ENCODE measurements around the gene TMEM218.

TMEM218 gene

GRCh38 chr11:125088576-125089455, 22.6 kb downstream of the TMEM218 start:
- no peak for DNase-seq

DNA sequence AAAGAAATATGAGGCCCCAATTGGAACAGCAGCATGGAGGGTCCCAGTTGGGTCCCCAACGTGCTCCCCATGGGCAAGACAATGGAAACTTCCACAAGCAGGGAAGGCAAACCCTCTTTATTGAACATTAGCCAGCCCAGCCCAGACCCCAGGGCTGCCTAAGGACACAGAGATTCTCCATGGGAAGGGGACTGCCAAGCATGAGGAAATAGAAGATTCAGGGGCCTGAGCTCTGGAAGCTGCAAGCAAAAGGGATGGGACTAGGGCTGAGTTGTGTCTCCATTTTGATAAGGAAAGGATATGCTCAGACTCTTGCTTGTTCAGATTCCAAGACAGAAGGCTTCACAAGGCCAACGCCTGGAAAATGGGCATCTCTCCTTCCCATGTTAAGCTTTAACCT, 23.3 kb downstream of the TMEM218 start:
- no peak for DNase-seq

DNA sequence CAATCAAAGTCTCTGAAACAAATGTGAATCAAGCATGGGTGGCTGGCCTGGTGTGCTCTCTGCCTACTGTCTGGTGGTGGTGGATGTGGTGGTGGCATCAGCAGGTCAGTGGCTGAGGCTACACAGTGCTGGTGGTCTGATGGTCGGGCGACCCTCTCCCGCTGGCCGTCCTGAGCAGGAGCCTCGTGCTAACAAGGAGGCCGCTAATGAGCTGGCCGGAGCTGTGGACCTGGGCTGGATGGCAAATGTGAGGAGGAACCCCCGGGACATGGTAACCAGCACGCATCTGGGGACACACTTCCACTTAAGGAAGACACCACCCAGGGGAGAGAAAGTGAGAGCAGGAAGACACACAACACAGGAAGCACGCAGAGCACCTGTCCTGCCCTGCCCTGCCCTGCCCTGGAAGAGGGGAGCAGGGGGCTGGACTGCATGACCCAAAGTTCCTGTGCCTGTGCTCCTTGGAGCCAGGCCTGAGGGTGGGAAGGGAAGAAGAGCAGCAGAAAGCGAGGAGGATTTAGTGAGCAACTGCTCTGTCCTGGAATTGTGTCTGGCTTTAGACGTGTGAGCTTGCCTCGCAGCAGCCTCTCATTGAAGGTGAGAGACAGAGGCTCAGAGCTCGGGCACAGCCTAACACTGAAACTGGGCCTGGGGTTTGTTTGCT, 24.7 kb downstream of the TMEM218 start:
- no peak for DNase-seq

GRCh38 chr11:125085301-125086081, 25.9 kb downstream of the TMEM218 start:
- no peak for DNase-seq

DNA sequence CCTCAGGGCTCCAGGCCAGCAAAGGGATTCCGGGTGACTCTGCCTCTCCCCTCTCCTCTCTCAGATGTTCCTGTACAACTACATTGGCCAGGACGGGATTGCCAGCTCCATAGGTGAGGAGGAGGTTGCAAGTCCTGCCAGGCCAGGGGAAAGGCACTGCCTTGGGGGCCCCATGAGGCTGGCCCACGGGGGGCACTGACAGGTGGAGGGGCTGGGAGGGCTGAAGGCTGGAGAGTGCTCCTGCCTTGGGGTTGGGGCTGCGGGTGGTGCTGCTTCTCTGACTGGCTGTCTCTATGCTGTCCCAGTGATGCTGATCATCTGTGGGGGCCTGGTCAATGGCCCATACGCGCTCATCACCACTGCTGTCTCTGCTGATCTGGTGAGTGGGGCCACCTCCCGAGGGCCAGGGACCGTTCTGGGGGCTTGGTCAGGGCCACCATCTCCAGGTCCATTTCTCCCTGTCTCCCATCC, 26.6 kb downstream of the TMEM218 start:
- DNase-seq = no peak

- no peak for DNase-seq
Observed at GRCh38 chr11:125084057-125084416, 27.4 kb downstream of the TMEM218 start.

DNA sequence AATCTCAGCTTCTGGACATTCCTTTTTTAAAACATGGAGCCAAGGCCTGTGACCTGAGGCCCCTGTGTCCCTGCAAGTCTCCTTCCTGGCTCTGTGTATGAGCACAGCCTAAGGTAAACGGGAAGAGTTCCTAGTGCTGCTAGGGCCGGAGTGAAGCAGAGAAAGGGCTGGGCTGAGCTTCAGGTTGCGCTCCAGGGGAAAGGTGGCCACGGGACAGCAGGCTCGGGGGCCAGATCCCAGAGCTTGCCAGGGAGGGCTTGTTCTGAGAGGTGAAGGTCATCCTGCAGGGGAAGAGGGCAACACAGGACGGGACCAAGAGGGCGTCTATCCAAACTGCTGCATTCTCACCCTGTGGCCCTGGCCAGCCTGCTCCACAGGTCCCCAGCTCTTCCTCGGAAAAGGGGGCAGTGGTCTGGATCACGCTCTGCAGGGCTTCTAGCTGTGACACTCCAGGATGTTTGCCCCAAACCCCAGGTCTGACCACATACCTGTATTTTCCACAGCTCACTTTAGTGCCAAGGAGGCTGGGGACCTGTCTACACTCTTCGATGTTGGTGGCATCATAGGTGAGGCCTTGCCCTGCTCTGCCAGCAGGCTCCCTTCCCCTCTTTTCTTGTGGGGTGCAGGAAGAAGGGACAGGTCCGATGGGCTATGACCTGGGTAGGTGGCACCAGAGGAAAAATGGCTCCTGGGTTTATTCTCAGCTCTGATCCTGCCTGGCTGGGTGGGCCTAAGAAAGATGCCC, 27.9 kb downstream of the TMEM218 start:
- DNase-seq = no peak

DNA sequence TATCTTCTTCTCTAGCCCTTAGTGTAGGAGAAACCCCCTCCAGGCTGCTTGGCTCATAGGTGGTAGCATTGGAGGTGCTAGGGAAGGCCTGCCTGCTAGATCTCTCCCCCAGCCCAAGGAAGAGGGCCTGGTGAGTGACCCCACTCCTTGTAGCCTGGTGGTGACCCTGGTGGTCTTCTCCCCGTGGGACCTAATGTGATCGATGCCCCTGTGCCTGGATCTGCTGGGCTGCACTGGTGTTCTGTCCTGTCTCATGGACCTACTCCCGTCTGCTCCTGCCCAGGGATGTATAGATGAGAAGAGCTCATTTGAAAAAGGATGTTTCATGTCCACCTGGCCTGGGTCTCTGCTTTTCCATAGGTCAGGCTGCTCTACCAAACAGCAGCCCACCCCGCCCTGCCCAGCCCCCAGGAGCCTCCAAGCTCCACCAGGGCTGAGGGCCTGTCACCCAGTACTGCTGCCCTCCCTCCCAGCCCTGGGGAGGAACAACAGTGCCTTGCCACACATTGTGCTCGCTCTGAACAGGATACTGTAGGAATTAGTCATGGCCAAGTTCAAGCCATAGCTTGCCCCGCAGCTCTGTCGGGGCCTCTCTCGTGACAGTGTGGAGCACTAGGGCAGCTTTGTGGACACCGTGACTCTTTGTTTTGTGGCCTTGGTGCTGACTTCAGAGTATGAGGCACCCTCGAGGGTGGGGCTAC, 28.7 kb downstream of the TMEM218 start:
- no peak for DNase-seq

DNA sequence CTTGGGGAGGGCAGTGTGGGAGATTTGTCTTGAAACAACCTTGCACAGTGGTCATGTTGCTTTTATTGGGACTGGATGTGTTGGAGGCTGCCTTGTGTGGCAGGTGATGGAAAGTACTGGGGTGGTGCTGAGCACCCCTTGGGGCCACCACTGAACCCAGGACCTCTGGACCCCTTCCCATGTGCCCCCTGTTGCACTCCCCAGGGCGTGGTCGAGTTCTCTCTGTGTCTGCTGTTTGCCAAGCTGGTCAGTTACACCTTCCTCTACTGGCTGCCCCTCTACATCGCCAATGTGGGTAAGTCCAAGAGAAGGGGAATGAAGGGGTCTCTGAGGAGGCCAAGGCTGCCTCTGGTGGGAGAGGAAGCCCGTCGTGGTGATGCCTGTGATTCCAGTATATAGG, 29.4 kb downstream of the TMEM218 start:
- no peak for DNase-seq

DNA sequence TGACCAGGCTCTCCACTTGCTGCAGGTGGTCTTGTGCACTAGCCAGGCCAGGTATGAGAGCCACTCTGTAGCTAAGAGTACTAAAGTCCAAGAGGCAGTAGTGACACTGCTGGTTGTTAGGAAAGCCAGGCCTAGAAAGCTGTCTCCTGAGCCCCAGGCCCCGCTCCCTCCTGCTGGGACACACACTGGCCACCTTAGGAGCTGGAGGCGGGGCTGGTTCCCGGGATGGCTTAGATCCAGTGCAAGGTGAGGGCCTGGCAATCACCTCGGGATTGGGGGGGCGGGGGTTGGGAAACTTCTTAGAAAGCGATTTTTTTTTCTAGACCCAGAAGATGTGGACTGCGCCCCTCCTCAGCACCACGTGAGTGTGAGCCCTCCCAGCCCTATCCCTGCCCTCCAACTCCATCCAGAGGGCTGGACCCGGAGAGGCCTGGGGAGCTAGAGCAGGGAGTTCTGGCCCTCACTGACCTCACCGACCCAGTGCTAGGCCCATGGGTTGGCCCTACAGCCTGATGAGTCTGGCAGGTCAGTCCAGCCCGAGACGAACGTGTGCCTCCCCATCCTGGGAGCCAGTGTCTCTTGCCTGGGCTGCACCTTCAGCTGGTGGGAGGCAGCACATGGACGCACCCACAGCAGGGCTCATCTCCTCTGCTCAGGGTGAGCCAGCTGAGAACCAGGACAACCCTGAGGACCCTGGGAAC, 30.2 kb downstream of the TMEM218 start:
- no peak for DNase-seq

DNA sequence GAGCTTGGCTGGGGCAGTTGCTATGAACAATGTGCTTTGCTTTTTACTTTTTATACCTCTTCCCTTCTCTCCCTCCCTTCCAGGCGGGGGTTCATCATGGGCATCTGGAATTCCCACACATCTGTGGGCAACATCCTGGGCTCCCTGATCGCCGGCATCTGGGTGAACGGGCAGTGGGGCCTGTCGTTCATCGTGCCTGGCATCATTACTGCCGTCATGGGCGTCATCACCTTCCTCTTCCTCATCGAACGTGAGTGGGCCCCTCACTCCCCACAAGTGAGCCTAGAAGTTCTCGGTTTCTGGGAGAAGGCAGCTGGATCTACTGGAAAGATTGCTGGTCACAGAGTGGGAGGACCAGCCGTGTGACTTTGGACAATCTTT, 30.9 kb downstream of the TMEM218 start:
- no peak for DNase-seq

DNA sequence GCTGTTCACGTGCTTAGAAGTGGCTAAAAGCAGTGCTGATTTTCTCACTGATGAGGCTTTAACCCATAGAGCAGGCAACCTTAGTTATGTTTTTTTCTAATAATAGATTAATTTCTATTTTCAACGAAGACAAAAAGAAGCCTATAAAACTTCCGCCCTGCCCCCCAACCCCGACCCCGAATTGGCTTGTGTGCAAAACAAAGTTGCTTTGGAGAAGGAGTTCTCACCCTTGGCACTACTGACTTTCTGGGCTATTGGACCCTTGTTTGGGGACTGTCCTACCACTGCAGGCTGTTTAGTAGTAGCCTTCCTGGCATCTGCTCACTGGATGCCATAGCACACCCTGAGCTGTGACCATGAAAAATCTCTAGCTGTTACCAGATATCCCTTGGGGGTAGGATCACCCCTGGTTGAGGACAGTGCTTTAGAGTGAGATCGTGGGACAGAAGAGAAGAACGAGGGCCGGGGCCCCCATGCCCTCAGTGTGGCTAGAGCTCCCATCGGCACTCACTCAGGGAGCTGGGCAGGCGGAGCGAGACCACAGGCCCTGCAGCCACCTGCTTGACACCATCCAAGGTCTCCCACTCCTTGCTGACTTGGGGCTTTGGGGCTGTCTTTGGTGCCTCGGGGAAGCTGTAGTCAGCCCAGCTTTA, 31.4 kb downstream of the TMEM218 start:
- DNase-seq = no peak

DNA sequence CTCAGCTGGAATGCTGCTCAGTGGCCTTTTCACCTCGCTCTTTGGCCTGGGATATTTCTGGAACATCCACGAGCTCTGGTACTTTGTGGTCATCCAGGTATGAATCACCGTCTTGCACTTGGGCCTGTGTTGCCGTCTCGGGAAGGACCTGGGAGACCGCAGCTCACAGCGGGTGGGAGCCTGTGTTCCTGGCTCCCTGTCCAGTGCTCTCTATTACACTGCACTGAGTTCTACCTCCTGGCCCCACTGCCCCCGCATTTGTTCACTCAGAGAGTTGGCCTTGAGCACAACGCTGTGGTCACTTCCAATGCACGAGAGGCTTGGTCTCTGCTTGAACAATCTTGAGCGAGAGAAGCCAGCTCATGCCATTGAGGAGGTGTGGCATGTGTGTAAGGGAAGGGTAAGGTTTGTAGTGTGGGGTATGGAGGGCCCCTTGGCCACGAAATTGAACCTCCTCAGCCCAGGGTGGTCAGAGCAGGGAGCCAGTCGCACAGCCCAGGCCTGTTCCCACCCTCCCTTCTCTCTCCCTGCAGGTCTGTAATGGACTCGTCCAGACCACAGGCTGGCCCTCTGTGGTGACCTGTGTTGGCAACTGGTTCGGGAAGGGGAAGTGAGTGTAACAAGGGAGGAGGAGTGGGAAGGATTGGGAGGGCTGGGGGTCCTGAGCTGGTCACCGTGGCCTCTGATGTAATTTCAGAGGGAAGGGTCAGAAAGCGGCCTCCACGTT, 32.1 kb downstream of the TMEM218 start:
- DNase-seq = no peak

- no peak for DNase-seq
Observed at GRCh38 chr11:125078516-125079140, 32.8 kb downstream of the TMEM218 start.

- DNase-seq = no peak
Observed at GRCh38 chr11:125078016-125078415, 33.4 kb downstream of the TMEM218 start.

DNA sequence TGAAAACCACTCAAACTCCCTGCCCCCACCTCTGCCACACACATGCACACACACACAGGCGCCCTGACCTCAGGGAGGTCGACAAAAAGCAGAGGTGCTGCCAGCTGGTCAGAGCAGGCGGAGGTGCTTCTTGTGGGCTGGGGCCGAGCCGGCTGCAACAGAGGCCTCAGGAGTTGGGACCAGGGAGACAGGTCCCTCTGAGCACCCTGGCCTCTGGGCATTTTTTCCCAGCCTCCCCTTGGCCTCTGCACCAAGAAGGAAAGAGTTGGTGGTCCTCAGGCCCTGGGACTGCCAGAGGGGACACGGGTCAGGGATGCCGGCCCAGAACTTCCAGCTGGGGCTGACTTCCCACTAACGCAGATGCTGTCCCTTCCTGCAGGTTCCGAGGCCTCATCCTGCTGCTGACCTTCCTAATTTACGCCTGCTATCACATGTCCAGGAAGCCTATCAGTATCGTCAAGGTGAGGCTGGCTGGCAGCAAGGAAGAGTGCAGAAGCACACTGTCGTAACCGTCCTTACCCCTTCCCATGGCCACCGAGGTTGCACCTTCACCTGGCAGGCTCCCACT, 35.0 kb downstream of the TMEM218 start:
- no peak for DNase-seq

- DNase-seq = no peak
Observed at GRCh38 chr11:125075900-125076317, 35.5 kb downstream of the TMEM218 start.

- no peak for DNase-seq
Observed at GRCh38 chr11:125075242-125075625, 36.2 kb downstream of the TMEM218 start.

DNA sequence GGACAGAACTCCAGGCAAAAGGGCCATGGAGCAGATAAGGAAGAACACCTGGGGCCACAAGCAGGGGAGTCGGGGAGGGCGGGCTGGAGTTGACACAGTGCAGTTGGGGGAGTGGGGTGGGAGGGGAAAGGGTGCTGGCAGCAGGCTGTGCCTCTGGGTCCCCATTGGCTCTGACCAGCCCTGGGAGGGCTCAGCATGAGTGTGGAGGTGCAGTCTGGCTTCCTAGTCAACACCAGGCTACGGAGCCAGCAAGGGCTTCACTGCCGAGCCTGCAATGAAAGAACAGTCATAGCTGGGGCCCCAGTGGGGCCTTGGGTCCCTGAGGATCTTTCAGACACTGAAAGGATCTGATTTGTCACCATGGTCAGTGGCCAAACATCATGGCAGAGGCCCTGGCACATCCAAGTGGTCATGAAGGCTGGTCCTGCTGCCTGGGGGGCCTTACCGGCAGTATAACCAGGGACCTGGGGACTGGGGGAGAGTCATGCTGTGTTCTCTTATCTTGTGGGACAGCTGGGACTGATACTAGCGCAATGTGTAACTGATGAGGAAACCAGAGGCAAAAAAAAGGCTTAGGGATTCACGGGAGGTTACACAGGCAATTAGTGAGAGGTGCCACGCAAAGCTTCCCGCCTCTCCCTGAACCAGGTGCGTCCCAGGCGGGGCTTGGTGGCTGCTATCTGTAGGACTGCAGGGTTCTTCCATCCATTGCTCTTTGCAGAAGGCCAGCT, 36.8 kb downstream of the TMEM218 start:
- no peak for DNase-seq

Measured in activated CD4-positive, alpha-beta T cell treated with anti-CD3 and anti-CD28 coated beads, Interleukin-2, amount 50 U/mL, for 16 hours (primary cell).